Measurements from ENCODE around the gene RNF8.
"Not testable (repeated sequence)": the region's sequence is repeated elsewhere in the genome, so short reads cannot be mapped to it uniquely, and the experiment has no call there.

RNF8 gene

GRCh38 chr6:37391120-37391519 lies 37.3 kb downstream of the RNF8 start:
- no peak for TF ChIP-seq POLR2AphosphoS5 (IDR thresholded peaks at IDR 0.05; ENCODE audit: low read depth, low read length)
- FAIRE-seq (no peak), DNase-seq (ENCODE audit: insufficient read length, low spot score) (no peak)

GRCh38 chr6:37392821-37393220 lies 39.0 kb downstream of the RNF8 start:
- TF ChIP-seq POU2F2 (IDR thresholded peaks at IDR 0.05; ENCODE audit: low read depth, low read length) = no peak
- FAIRE-seq (no peak), DNase-seq (ENCODE audit: insufficient read length, low spot score) (no peak)

GRCh38 chr6:37393381-37393929 lies 39.7 kb downstream of the RNF8 start:
- TF ChIP-seq POLR2A (IDR thresholded peaks at IDR 0.05; ENCODE audit: low read depth, low read length) = no peak
- no peak for TF ChIP-seq PAX5 (IDR thresholded peaks at IDR 0.05; ENCODE audit: insufficient read depth, low read length, severe bottlenecking)
- TF ChIP-seq TAF1 (IDR thresholded peaks at IDR 0.05; ENCODE audit: low read depth, low read length) = no peak
- no peak for TF ChIP-seq POLR2AphosphoS5 (IDR thresholded peaks at IDR 0.05; ENCODE audit: low read depth, low read length)
- no peak for TF ChIP-seq POU2F2 (IDR thresholded peaks at IDR 0.05; ENCODE audit: low read depth, low read length)
- no peak for TF ChIP-seq SPI1 (IDR thresholded peaks at IDR 0.05; ENCODE audit: low read depth, low read length)
- FAIRE-seq (no peak), DNase-seq (ENCODE audit: insufficient read length, low spot score) (no peak)

- no peak for TF ChIP-seq PAX5 (IDR thresholded peaks at IDR 0.05; ENCODE audit: insufficient read depth, low read length, severe bottlenecking)
- no peak for TF ChIP-seq SPI1 (IDR thresholded peaks at IDR 0.05; ENCODE audit: low read depth, low read length)
- DNase-seq (ENCODE audit: insufficient read length, low spot score) (no peak), FAIRE-seq (no peak)
These were observed 42.9 kb downstream of the RNF8 start for GRCh38 chr6:37396571-37397180.

- no peak for TF ChIP-seq SPI1 (IDR thresholded peaks at IDR 0.05; ENCODE audit: low read depth, low read length)
- TF ChIP-seq TAF1 (IDR thresholded peaks at IDR 0.05; ENCODE audit: low read depth, low read length) = no peak
- no peak for TF ChIP-seq POU2F2 (IDR thresholded peaks at IDR 0.05; ENCODE audit: low read depth, low read length)
- FAIRE-seq (no peak), DNase-seq (ENCODE audit: insufficient read length, low spot score) (no peak)
These were observed 45.3 kb downstream of the RNF8 start for GRCh38 chr6:37399131-37399530.

GRCh38 chr6:37399795-37400490 lies 46.2 kb downstream of the RNF8 start:
- FAIRE-seq (no peak), DNase-seq (ENCODE audit: insufficient read length, low spot score) (no peak)
- TF ChIP-seq POU2F2 (IDR thresholded peaks at IDR 0.05; ENCODE audit: low read depth, low read length) = no peak
- no peak for TF ChIP-seq SPI1 (IDR thresholded peaks at IDR 0.05; ENCODE audit: low read depth, low read length)
- TF ChIP-seq POLR2AphosphoS5 (IDR thresholded peaks at IDR 0.05; ENCODE audit: low read depth, low read length) = no peak
- no peak for TF ChIP-seq PAX5 (IDR thresholded peaks at IDR 0.05; ENCODE audit: insufficient read depth, low read length, severe bottlenecking)
- no peak for TF ChIP-seq TAF1 (IDR thresholded peaks at IDR 0.05; ENCODE audit: low read depth, low read length)
- no peak for TF ChIP-seq POLR2A (IDR thresholded peaks at IDR 0.05; ENCODE audit: low read depth, low read length)

GRCh38 chr6:37401658-37402057 lies 47.9 kb downstream of the RNF8 start:
- not testable (repeated sequence) for FAIRE-seq; DNase-seq (ENCODE audit: insufficient read length, low spot score)

GRCh38 chr6:37406726-37407341 lies 53.1 kb downstream of the RNF8 start:
- FAIRE-seq (no peak), DNase-seq (ENCODE audit: insufficient read length, low spot score) (no peak)
- TF ChIP-seq POU2F2 (IDR thresholded peaks at IDR 0.05; ENCODE audit: low read depth, low read length) = no peak
- TF ChIP-seq POLR2AphosphoS5 (IDR thresholded peaks at IDR 0.05; ENCODE audit: low read depth, low read length) = no peak
- TF ChIP-seq POLR2A (IDR thresholded peaks at IDR 0.05; ENCODE audit: low read depth, low read length) = no peak
- TF ChIP-seq PAX5 (IDR thresholded peaks at IDR 0.05; ENCODE audit: insufficient read depth, low read length, severe bottlenecking) = no peak
- TF ChIP-seq SPI1 (IDR thresholded peaks at IDR 0.05; ENCODE audit: low read depth, low read length) = no peak
- TF ChIP-seq TAF1 (IDR thresholded peaks at IDR 0.05; ENCODE audit: low read depth, low read length) = no peak

- FAIRE-seq (no peak), DNase-seq (ENCODE audit: insufficient read length, low spot score) (no peak)
- no peak for TF ChIP-seq SPI1 (IDR thresholded peaks at IDR 0.05; ENCODE audit: low read depth, low read length)
- TF ChIP-seq POU2F2 (IDR thresholded peaks at IDR 0.05; ENCODE audit: low read depth, low read length) = no peak
These were observed 54.2 kb downstream of the RNF8 start for GRCh38 chr6:37407948-37408347.

- FAIRE-seq = no peak
- DNase-seq (ENCODE audit: insufficient read length, low spot score) = no peak
- TF ChIP-seq POLR2A (IDR thresholded peaks at IDR 0.05; ENCODE audit: low read depth, low read length) = no peak
- no peak for TF ChIP-seq SPI1 (IDR thresholded peaks at IDR 0.05; ENCODE audit: low read depth, low read length)
- TF ChIP-seq PAX5 (IDR thresholded peaks at IDR 0.05; ENCODE audit: insufficient read depth, low read length, severe bottlenecking) = no peak
- TF ChIP-seq TAF1 (IDR thresholded peaks at IDR 0.05; ENCODE audit: low read depth, low read length) = no peak
- no peak for TF ChIP-seq POU2F2 (IDR thresholded peaks at IDR 0.05; ENCODE audit: low read depth, low read length)
- no peak for TF ChIP-seq POLR2AphosphoS5 (IDR thresholded peaks at IDR 0.05; ENCODE audit: low read depth, low read length)
These were observed 55.7 kb downstream of the RNF8 start for GRCh38 chr6:37409501-37409900.

GRCh38 chr6:37417393-37417792 lies 63.6 kb downstream of the RNF8 start:
- no peak for TF ChIP-seq TAF1 (IDR thresholded peaks at IDR 0.05; ENCODE audit: low read depth, low read length)
- TF ChIP-seq POLR2AphosphoS5 (IDR thresholded peaks at IDR 0.05; ENCODE audit: low read depth, low read length) = no peak
- TF ChIP-seq PAX5 (IDR thresholded peaks at IDR 0.05; ENCODE audit: insufficient read depth, low read length, severe bottlenecking) = no peak
- FAIRE-seq (no peak), DNase-seq (ENCODE audit: insufficient read length, low spot score) (no peak)
